Measurements from ENCODE around the gene TMEM178B. TPM values are rescaled to one million over a fixed set of nuclear protein-coding genes. Genes with fewer than 3 reads are reported as not detected.

The TMEM178B gene
- polyA plus RNA-seq, 1 donor (not counting 4 experiments of a cell fraction or from before 2014, with no cell fraction given), result not detected

DNA sequence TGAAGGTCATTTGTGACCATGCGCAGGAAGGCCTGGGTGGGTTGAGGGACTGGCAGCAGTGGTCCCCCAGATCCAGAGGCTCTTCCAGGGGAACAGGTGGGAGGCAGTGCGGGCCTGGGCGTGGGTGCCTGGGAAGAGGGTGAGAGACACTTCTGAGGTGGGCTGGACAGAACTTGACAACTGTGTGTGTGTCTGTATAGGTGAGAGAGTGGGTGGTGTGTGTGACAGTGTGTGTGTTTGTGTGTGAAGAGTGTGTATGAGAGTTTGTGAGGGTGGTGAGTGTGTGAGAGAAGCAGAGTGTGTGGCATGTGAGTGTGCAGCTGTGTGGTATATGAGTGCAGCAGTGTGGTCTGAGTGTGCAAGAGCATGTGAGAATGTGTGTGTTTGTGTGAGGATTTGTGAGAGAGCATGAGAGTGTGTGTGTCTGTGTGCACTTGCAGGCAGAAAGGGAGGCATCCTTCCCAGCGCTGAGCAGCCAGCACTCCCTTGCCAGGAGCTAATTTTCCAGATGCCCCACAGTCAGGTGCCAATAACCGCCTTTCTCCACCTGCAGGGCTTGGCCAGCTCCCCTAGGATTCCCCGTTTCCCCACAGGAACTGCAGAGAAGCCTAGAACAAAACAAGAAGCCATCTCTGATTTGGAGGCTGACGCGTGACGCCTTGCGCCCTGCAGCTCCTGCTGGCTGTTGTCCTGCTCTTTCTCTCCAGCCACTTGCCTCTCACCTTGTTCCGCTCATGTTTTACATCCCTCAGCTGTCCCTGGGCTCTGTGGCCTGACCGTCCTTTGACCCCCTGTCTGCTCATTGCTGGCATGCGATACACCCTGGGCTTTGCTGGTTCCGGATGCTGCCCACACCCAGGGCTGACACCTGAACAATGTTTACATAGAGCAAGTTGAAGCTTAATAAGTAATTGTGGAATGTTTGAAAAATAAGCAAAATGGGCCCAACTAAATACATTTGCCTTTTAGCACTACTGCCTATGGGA is 88.0 kb downstream of the TMEM178B start:
- Histone ChIP-seq H4K20me1 (ENCODE audit: control insufficient read depth, extremely low read depth, insufficient read depth, low read length) (no peaks in the 10 kb centered on the region), H3K36me3 (ENCODE audit: control insufficient read depth in 2 of 2, extremely low read depth in 1 of 2, insufficient read depth in 2 of 2, low read length in 2 of 2) (no peaks in the 10 kb centered on the region), H3K4me2 (ENCODE audit: control insufficient read depth, extremely low read depth, insufficient read depth, low read depth, low read length) (no peak overlapping the region), H3K27me3 (ENCODE audit: control insufficient read depth, extremely low read depth, insufficient read depth, low read length) (no peaks in the 10 kb centered on the region), H3K4me1 (ENCODE audit: control insufficient read depth, extremely low read depth, insufficient read depth, low read length) (no peaks in the 10 kb centered on the region), H3K79me2 (ENCODE audit: control insufficient read depth, insufficient read depth, low read length) (no peaks in the 10 kb centered on the region), H3K4me3 (ENCODE audit: control insufficient read depth in 2 of 3, extremely low read depth in 1 of 3, insufficient read depth in 2 of 3, low read depth in 1 of 3, low read length in 3 of 3) (no peak overlapping the region), H3K9me3 (ENCODE audit: control insufficient read depth, low read depth, low read length) (peaks cover 3% of the 10 kb centered on the region), H3K9ac (ENCODE audit: control insufficient read depth, extremely low read depth, insufficient read depth, low read length) (no peak overlapping the region), H3K9me1 (ENCODE audit: control insufficient read depth, extremely low read depth, insufficient read depth, low read length) (no peaks in the 10 kb centered on the region), H2AFZ (ENCODE audit: control insufficient read depth, low read length) (no peak overlapping the region), H3K27ac (ENCODE audit: control insufficient read depth, insufficient read depth, low read length) (no peak overlapping the region)
- no peak for DNase-seq (ENCODE audit: low read depth, low spot score)
- FAIRE-seq, result no peak
- dilution Hi-C loops (cut with MboI; ENCODE audit: extremely low pct_ligation_motif_present, low sequenced_read_pairs), result no loop called here
- TF ChIP-seq, protein P1, sequence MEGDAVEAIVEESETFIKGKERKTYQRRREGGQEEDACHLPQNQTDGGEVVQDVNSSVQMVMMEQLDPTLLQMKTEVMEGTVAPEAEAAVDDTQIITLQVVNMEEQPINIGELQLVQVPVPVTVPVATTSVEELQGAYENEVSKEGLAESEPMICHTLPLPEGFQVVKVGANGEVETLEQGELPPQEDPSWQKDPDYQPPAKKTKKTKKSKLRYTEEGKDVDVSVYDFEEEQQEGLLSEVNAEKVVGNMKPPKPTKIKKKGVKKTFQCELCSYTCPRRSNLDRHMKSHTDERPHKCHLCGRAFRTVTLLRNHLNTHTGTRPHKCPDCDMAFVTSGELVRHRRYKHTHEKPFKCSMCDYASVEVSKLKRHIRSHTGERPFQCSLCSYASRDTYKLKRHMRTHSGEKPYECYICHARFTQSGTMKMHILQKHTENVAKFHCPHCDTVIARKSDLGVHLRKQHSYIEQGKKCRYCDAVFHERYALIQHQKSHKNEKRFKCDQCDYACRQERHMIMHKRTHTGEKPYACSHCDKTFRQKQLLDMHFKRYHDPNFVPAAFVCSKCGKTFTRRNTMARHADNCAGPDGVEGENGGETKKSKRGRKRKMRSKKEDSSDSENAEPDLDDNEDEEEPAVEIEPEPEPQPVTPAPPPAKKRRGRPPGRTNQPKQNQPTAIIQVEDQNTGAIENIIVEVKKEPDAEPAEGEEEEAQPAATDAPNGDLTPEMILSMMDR (optimal IDR thresholded peaks at IDR 0.05 in 1 of 3, IDR thresholded peaks at IDR 0.05 in 1 of 3, conservative IDR thresholded peaks at IDR 0.05 in 1 of 3; ENCODE audit: extremely low read depth in 1 of 3, insufficient read depth in 2 of 3, low read length in 3 of 3), result no peak
- no peak for TF ChIP-seq EZH2 (IDR thresholded peaks at IDR 0.05; ENCODE audit: low read length)

DNA sequence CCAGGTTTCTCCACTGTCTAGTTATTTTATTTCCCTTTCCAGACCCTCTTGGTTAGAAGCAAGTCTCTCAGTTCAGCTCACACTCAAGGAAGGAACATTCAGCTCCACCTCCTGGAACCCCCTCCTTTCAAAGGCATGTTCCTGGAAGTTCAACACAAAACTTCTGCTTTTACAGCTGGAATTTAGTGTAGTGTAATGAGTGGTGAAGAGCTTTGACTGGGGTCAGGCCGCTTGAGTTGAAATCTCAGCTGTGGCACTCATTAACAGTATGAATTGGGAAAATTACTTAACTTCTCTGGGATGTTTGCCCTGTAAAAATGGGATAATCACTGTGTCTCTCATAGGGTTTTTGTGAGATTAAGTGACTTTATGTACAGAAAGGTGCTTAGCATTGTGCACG is 91.7 kb downstream of the TMEM178B start:
- dilution Hi-C loops (cut with MboI; ENCODE audit: extremely low pct_ligation_motif_present, low sequenced_read_pairs), result no loop called here
- H3K27me3 ChIP-seq (ENCODE audit: control insufficient read depth, extremely low read depth, insufficient read depth, low read length), result no peaks in the 10 kb centered on the region

More for the DNA sequence above, 91.7 kb downstream of the TMEM178B start:
- Histone ChIP-seq H3K36me3 (ENCODE audit: control insufficient read depth in 2 of 2, extremely low read depth in 1 of 2, insufficient read depth in 2 of 2, low read length in 2 of 2) (no peaks in the 10 kb centered on the region), H3K79me2 (ENCODE audit: control insufficient read depth, insufficient read depth, low read length) (no peaks in the 10 kb centered on the region), H2AFZ (ENCODE audit: control insufficient read depth, low read length) (no peak overlapping the region), H3K27ac (ENCODE audit: control insufficient read depth, insufficient read depth, low read length) (no peak overlapping the region), H4K20me1 (ENCODE audit: control insufficient read depth, extremely low read depth, insufficient read depth, low read length) (no peaks in the 10 kb centered on the region), H3K9me3 (ENCODE audit: control insufficient read depth, low read depth, low read length) (no peaks in the 10 kb centered on the region), H3K9ac (ENCODE audit: control insufficient read depth, extremely low read depth, insufficient read depth, low read length) (no peak overlapping the region), H3K4me1 (ENCODE audit: control insufficient read depth, extremely low read depth, insufficient read depth, low read length) (no peaks in the 10 kb centered on the region), H3K9me1 (ENCODE audit: control insufficient read depth, extremely low read depth, insufficient read depth, low read length) (no peaks in the 10 kb centered on the region), H3K4me3 (ENCODE audit: control insufficient read depth in 2 of 3, extremely low read depth in 1 of 3, insufficient read depth in 2 of 3, low read depth in 1 of 3, low read length in 3 of 3) (no peak overlapping the region), H3K4me2 (ENCODE audit: control insufficient read depth, extremely low read depth, insufficient read depth, low read depth, low read length) (no peak overlapping the region)
- TF ChIP-seq, protein P1 (optimal IDR thresholded peaks at IDR 0.05 in 1 of 3, IDR thresholded peaks at IDR 0.05 in 1 of 3, conservative IDR thresholded peaks at IDR 0.05 in 1 of 3; ENCODE audit: extremely low read depth in 1 of 3, insufficient read depth in 2 of 3, low read length in 3 of 3), result no peak
- FAIRE-seq, result no peak
- DNase-seq (ENCODE audit: low read depth, low spot score), result no peak
